ENCODE results near the gene NFIX. TPM values are rescaled to one million over a fixed set of nuclear protein-coding genes. Genes with fewer than 3 reads are reported as not detected.

The NFIX gene
- total and polyA plus RNA-seq, 2 donors = 83.5 to 88.6 TPM

DNA sequence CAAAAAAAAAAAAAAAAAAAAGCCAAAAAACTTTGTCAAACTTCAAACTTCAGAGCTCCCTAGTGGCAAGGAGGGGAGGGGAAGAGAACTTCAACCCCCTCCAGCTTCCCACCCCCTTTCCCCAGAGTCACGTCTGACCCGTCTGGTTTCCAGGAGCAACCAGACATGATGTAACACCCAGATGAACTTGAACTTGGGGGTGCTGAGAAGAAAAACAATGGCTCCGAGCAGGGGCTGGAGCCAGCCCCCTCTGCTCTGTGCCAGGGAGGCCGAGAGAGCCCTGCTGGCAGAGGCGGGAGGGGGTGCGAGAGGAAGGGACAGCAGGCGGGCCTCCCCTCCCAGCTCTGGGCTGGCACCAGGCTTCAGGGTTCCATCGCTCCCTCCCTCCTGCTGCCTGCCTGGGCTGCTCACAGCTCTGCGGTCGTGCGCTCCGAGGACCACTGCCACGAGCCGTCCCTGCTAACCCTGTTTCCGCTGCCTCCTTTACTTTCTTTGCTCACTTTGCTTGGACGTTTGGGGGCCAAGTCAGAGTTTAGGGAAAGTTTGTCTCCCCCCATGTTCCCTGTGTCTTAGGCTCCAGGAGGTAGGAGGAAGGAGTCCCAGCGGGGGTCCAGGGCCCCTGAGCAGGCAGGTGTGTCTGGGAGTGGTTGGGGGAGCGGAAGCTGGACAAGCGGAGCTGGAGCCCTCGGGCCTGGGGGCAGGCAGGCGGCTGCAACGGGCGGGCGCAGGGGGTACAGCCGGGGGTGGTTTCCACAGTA, 96.3 kb downstream of the NFIX start:
- Histone ChIP-seq H3K36me3 (ENCODE audit: insufficient read depth) (peaks cover 2% of the 10 kb centered on the region), H3K27ac (ENCODE audit: low read depth) (peak overlapping the region; percentile 42), H3K4me3 (ENCODE audit: low read depth, low read length) (no peak overlapping the region), H3K4me1 (ENCODE audit: insufficient read depth) (no peaks in the 10 kb centered on the region)
- WGBS = 37% methylated on average over 25 of the region's 25 CpGs
- peak; percentile 80 for DNase-seq (ENCODE audit: extremely low spot score)

DNA sequence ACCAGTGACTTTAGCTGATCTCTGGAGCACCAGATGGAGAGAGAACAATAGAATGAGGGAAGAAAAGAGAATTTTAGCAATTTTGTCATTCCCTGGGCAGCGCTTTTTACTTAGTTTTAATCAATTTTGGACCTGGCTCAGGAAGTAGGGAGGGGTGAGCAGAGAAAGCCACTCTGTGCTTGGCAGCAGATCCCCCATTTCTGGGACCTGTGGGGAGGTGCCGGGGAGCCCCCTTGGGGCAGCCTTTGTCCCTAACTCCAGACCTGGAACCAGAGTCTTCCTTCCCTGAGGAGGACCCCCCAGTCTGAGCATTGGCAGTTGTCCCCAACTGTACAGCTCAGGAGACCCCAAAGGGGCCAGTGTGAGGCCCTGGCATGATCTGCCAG, 96.9 kb downstream of the NFIX start:
- Histone ChIP-seq H3K27ac (ENCODE audit: low read depth) (no peak overlapping the region), H3K36me3 (ENCODE audit: insufficient read depth) (peaks cover 2% of the 10 kb centered on the region), H3K4me1 (ENCODE audit: insufficient read depth) (no peaks in the 10 kb centered on the region), H3K4me3 (ENCODE audit: low read depth, low read length) (no peak overlapping the region)
- 71% methylated on average over 2 of the region's 2 CpGs for WGBS
- no peak for DNase-seq (ENCODE audit: extremely low spot score)

DNA sequence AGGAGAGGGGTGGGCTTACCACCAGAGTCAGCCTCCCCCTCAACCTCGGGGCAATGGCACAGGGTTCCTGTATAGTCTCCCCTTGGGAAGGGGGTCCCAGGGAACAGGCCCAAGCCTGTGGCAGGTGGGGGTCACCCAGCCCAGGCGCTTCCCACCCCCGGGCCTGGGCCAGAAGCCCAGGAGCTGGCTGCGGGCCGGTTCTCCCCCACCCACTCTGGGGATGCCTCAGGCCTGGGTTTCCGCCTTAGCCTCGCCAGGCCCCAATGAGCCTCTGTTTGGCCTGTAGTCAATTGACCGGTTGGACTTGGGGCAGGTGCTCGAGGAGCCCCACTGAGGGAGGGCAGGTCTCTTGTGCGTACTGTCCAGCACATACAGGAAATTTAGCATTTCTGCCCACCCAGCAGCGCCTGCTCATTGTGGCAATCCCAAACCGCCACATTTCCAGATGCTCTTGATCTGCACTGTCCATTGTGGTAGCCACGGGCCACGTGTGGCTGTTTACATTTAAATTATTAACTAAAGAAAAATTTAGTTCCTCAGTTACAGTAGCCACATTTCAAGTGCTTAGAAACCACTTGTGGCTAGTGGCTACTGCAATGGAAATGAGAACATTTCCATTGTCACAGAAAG, 97.4 kb downstream of the NFIX start:
- Histone ChIP-seq H3K36me3 (ENCODE audit: insufficient read depth) (peaks cover 2% of the 10 kb centered on the region), H3K27ac (ENCODE audit: low read depth) (no peak overlapping the region), H3K4me3 (ENCODE audit: low read depth, low read length) (no peak overlapping the region), H3K4me1 (ENCODE audit: insufficient read depth) (no peaks in the 10 kb centered on the region)
- DNase-seq (ENCODE audit: extremely low spot score) = no peak
- WGBS = 56% methylated on average over 14 of the region's 14 CpGs

DNA sequence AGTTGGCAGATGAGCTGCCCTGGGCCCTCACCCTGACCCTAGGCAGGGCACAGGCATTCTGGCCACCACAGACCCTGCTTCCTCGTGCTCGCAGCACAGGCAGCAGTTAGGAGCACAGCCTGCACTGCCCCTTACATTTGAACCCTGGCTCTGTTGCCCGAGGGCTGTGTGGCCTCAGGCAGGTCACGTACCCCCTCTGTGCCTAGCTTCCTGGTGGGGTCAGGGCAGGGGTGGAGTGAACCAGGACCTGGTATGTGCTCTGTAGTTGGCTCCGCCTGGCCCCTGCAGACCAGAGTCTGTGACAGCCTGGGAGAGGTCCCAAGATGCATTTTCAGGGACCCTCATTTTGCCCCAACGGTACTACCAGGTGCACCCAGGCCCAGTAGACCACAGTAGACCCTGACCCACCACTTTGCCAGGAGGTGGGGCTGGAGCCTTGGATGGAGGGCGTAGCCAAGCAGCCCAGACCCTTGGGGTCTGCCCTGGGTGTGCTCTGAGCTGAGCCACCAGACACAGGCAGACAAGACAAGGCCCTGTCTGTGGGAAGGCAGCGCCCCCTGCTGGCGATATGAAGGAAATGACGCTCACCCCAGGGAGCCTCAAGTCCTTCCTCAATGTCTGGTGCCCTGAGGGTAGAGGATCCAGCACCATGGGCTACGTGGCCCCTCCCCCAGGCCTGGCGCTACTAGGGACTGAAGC, 98.3 kb downstream of the NFIX start:
- H3K4me3 ChIP-seq (ENCODE audit: low read depth, low read length) = no peak overlapping the region
- WGBS = 42% methylated on average over 12 of the region's 12 CpGs
- H3K27ac ChIP-seq (ENCODE audit: low read depth) = no peak overlapping the region
- DNase-seq (ENCODE audit: extremely low spot score) = no peak
- peaks cover 3% of the 10 kb centered on the region for H3K4me1 ChIP-seq (ENCODE audit: insufficient read depth)
- no peaks in the 10 kb centered on the region for H3K36me3 ChIP-seq (ENCODE audit: insufficient read depth)

DNA sequence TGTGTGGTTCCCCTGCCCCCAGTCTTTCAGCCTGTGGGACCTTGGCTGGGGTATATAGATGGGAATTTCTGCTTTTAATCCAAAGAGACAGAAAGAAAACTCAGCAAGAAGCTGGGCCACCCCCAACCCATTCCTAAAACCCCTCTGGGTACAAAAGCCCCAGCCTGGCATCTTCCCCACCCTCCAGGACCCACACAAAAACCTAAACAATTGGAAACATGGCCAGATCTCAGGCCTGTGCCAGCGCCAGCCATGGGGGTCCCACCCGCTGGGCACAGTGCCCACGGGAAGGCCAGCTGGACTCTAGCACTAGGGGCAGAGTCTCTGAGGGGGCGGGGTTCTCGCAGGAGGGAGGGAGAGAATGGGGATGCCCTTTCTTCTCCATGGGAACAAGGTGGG, 98.8 kb downstream of the NFIX start:
- DNase-seq (ENCODE audit: extremely low spot score) = no peak
- 40% methylated on average over 5 of the region's 5 CpGs for WGBS
- Histone ChIP-seq H3K36me3 (ENCODE audit: insufficient read depth) (no peaks in the 10 kb centered on the region), H3K4me1 (ENCODE audit: insufficient read depth) (peaks cover 4% of the 10 kb centered on the region), H3K4me3 (ENCODE audit: low read depth, low read length) (no peak overlapping the region), H3K27ac (ENCODE audit: low read depth) (no peak overlapping the region)

DNA sequence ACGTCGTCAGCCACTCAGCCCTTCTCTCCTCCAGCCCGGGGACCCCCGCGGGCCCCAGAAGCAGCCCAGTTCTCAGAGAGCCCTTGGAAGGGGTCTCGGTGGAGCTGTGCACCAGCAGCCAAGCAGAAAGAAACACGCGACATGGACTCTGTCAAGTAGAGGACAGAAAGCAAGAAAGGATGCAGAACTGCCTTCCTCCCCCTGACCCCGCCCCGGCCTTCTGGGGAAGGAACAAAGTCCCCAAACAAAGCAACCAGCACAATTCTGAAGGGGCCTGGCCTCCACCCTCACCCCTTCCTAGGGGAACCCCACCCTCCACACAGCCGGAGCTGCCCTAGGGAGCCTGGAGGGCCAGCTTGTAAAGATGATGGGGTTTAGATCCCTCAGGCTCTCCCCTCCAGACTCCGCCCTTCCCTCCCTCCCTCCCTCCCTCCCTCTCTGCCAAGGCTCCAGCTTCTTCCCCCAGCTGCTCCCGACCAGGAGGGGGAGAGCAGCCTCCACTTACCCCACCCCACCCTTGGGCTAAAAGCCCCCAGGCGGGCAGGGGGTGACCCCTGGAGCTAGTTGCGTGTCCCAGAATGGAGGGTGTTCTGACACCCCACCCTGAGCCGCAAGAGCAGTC, 99.6 kb downstream of the NFIX start:
- Histone ChIP-seq H3K4me1 (ENCODE audit: insufficient read depth) (peaks cover 5% of the 10 kb centered on the region), H3K36me3 (ENCODE audit: insufficient read depth) (no peaks in the 10 kb centered on the region), H3K4me3 (ENCODE audit: low read depth, low read length) (no peak overlapping the region), H3K27ac (ENCODE audit: low read depth) (no peak overlapping the region)
- WGBS = 53% methylated on average over 16 of the region's 16 CpGs
- DNase-seq (ENCODE audit: extremely low spot score) = no peak

DNA sequence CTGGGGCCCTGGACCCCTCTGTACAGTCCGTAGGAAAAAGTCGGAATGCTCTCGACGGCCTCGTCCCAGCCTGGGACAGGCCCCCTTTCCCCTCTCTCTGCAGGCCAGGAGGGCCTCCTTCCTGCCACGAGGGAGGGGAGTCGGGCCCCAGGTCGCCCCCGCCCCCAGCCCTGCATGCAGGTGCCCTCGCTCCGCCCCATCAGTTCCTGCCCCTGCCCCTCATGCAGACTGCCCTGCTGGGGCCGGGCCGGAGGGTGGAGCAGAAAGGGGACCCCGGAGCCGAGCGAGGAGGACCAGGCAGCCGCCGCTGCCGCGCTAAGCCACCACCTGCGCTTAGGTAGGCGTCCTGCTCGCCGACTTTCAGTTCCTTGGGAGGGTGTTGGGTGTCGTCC, 100.1 kb downstream of the NFIX start:
- Histone ChIP-seq H3K36me3 (ENCODE audit: insufficient read depth) (no peaks in the 10 kb centered on the region), H3K4me3 (ENCODE audit: low read depth, low read length) (no peak overlapping the region), H3K4me1 (ENCODE audit: insufficient read depth) (peaks cover 5% of the 10 kb centered on the region), H3K27ac (ENCODE audit: low read depth) (no peak overlapping the region)
- DNase-seq (ENCODE audit: extremely low spot score) = no peak
- WGBS = 67% methylated on average over 25 of the region's 25 CpGs

DNA sequence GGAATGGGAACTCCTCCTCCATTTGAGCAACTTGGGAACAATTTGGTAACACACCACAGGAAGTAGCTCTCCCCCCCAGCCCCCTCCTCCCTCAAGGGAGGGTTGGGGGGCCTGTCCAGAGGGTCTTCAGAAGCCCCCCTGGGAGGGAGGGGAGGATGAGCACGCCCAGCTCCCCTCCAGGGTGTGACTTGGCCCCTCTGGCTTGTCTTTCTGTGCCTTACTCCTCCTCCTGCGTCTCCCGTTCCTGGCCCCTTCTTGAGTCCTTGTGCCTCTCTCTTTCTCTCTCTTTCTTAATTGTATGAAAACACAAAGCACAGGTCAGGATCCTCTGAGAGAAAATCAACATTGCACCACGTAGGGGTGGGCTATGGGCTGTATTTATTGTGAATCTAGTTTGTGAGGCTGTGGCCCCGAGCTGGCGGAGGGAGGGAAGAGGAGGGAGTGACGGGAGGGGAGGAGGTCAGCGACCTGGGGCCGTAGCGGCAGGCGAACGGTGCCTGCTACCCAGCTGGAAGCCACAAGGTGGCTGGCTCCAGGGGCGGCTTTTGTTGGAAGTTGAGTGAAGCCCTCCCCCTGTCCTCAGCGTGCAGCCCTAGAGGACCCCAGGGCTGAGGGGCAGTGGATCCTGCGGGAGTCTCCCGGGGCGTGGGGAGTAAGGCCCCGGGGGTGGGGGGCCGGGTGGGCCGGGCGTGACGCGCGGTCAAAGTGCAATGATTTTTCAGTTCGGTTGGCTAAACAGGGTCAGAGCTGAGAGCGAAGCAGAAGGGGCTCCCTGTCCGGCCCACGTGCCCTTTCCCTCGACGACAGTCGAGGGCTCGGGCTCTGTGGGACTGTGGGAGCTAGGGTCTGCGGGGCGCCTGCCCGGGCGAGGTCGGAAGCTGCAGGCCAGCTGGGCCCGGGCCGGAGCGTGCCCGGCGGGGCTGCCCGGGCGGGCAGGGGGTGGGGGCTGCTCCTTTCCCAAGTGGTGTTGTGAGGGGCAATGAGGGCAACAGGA, 101.0 kb downstream of the NFIX start:
- Histone ChIP-seq H3K27ac (ENCODE audit: low read depth) (no peak overlapping the region), H3K4me1 (ENCODE audit: insufficient read depth) (peaks cover 5% of the 10 kb centered on the region), H3K36me3 (ENCODE audit: insufficient read depth) (no peaks in the 10 kb centered on the region), H3K4me3 (ENCODE audit: low read depth, low read length) (no peak overlapping the region)
- DNase-seq (ENCODE audit: extremely low spot score) = no peak
- 64% methylated on average over 44 of the region's 44 CpGs for WGBS

DNA sequence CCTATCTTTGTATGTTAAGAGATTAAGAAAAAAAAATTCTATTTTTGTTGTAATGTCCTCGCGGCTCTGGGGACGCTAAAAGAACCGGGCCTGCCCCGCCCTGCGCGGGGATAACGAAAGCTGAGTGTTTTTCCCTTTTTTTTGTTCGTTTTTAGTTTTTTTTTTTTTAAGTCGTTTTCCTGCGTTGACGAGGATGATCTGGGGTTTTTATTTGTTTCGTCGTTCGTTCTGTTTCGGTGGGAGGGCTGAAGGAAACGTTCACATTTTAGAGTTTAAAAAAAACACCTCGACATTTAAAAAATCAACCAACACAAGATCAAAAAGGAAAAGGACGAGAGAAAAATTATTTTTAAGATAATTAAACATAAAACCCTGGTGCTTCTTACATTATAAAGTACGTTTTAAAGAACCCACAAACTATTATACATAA, 101.8 kb downstream of the NFIX start:
- DNase-seq (ENCODE audit: extremely low spot score) = no peak
- no peaks in the 10 kb centered on the region for H3K36me3 ChIP-seq (ENCODE audit: insufficient read depth)
- peaks cover 5% of the 10 kb centered on the region for H3K4me1 ChIP-seq (ENCODE audit: insufficient read depth)
- H3K4me3 ChIP-seq (ENCODE audit: low read depth, low read length) = no peak overlapping the region
- 68% methylated on average over 20 of the region's 20 CpGs for WGBS
- no peak overlapping the region for H3K27ac ChIP-seq (ENCODE audit: low read depth)

DNA sequence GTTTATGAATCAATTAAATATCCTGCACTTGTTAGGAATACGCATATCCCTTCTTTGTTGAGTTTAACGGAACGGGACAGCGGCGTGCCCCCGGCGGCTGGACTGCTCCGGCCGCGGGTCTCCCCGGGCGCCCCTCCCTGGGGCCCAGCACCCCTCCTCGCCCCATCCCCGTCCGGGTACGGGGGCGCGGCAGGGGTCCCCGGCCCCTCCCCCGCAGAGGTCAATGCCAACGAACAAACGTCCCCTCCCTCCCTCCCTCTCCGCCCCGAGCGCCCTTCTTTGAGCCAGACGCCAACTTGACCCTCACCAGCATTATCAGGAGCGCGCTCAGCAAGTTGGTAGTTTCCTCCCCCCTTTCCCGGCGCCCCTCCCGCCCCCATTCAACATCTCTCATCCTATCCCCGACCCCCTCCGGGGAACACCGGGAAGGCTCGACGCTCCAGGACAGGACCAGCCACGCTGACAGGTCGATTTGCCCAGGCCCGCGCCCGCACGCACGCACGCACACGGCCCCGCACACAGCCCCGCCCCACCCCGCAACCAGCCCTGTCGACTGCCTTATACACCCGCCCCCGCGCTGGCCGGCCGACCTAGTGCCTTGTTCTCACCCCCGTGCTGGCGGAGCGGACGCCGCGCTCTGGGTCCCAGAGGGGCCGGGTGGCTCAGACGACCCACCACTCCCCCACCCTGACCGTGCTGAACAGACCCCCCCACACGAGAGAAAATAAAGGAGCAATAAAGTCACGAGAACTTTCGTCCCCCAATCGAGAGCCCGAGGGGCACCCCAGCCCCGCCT, 102.4 kb downstream of the NFIX start:
- Histone ChIP-seq H3K36me3 (ENCODE audit: insufficient read depth) (no peaks in the 10 kb centered on the region), H3K27ac (ENCODE audit: low read depth) (peak overlapping the region; percentile 80), H3K4me1 (ENCODE audit: insufficient read depth) (peaks cover 5% of the 10 kb centered on the region), H3K4me3 (ENCODE audit: low read depth, low read length) (peak overlapping the region; percentile 27)
- WGBS = 14% methylated on average over 69 of the region's 69 CpGs
- DNase-seq (ENCODE audit: extremely low spot score) = no peak

DNA sequence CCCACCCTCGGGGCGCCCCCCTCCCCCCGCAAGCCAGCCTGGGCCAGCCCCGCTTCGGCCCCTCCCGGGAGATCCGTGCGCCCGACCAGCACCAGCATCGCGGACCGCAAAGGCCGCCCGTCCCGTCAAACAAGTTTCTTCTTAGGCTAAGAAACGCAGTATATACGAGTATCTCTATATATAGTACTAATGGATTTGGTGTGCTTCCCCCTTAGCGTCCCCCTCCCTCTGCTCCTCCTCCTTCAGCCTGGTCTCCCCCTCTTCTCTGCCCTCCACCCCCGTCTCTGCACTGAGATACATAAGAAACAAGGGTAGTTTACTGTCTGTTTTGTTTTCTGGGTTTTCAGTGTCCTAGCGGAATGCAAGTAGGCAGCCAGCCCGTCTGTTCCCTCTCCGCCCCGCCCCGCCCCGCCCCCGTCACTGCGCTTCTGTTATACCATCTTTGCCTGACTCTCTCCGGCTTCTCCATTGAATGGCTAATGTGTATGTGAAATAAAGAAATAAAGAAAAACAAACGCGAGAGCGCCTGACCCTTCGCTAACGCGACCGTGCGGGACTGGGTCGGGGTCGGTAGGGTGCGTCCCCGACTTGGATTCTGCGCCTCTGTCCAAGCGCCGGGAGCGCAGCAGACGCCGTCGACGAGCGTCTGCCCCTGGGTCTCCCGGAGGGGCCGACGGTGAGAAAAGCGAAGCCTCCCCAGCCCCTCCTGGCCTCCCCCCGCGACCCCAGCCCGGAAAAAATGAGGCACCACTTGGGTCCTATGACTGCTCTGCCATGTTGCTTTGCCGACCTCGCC, 103.2 kb downstream of the NFIX start:
- Histone ChIP-seq H3K4me3 (ENCODE audit: low read depth, low read length) (peak overlapping the region; percentile 37), H3K27ac (ENCODE audit: low read depth) (peak overlapping the region; percentile 58), H3K4me1 (ENCODE audit: insufficient read depth) (peaks cover 5% of the 10 kb centered on the region), H3K36me3 (ENCODE audit: insufficient read depth) (no peaks in the 10 kb centered on the region)
- DNase-seq (ENCODE audit: extremely low spot score) = no peak
- WGBS = 8% methylated on average over 58 of the region's 58 CpGs
